HepG2 (cell line): ENCODE results near the gene CLASP1. TPM values are rescaled to one million over a fixed set of nuclear protein-coding genes. Genes with fewer than 3 reads are reported as not detected.
A peak's percentile ranks its signal among the peaks of the same experiment; 100 is the strongest.

ENCODE experiments used
- BCL6 ChIP-seq: IDR thresholded peaks from 2 replicates; pipeline ENCODE4 v1.6.1; 2016; ENCODE audit warnings: missing genetic modification reagents, missing compliant biosample characterization
- GLMP ChIP-seq: sonication (generic); formaldehyde crosslinking; IDR thresholded peaks from 2 replicates; pipeline ENCODE4 v1.9.0; 2021; ENCODE audit warnings: missing genetic modification reagents, mild to moderate bottlenecking, borderline replicate concordance
- MED8 ChIP-seq: sonication (generic); formaldehyde crosslinking; IDR thresholded peaks from 2 replicates; pipeline ENCODE4 v1.8.1; 2023; ENCODE audit warnings: mild to moderate bottlenecking, missing genetic modification reagents; ENCODE audit not compliant: insufficient replicate concordance
- REST ChIP-seq, 2 experiments: IDR thresholded peaks; 2 replicates each; pipeline ENCODE4 v1.6.1; 2011 to 2012; ENCODE audit warnings: low read length in 2 of 2, borderline replicate concordance in 1 of 2, low read depth in 1 of 2, mild to moderate bottlenecking in 1 of 2, moderate library complexity in 1 of 2
- ZNF205 ChIP-seq: IDR thresholded peaks from 2 replicates; pipeline ENCODE4 v1.6.1; 2018; ENCODE audit warnings: missing biosample characterization, missing genetic modification reagents
- ZNF383 ChIP-seq: sonication (generic); formaldehyde crosslinking; IDR thresholded peaks from 2 replicates; pipeline ENCODE4 v1.4.0; 2020; ENCODE audit warnings: missing genetic modification reagents, mild to moderate bottlenecking, borderline replicate concordance
- ZNF605 ChIP-seq: sonication (generic); formaldehyde crosslinking; IDR thresholded peaks from 2 replicates; pipeline ENCODE4 v1.8.0; 2022; ENCODE audit warnings: mild to moderate bottlenecking, missing genetic modification reagents
- polyA plus RNA-seq, 8 experiments: library from polyadenylated mRNA; depleted of rRNA in 3 of 8; stranded (reverse) in 7 of 8; unstranded in 1 of 8; fragments of >200 nt; fragmentation: Illumina TruSeq in 4 of 8; extraction: Trizol in 4 of 8; gene quantifications; 2 replicates each; pipeline versions ENCODE4 v1.2.1 to v1.2.3, GENCODE V29; 2011 to 2016; ENCODE audit warnings: low read depth in 4 of 8, missing spikeins in 1 of 8, mixed read lengths in 1 of 8; ENCODE audit not compliant: insufficient read depth in 1 of 8
- total RNA-seq, 5 experiments: library from RNA; depleted of rRNA; stranded (reverse); fragments of >200 nt; fragmentation: Illumina TruSeq; extraction: Trizol; gene quantifications; 2 replicates each; pipeline ENCODE4 v1.2.3, GENCODE V29; 2016; ENCODE audit warnings: low read depth in 1 of 5
- TF ChIP-seq, protein P1 (sequence below): sonication (generic); formaldehyde crosslinking; IDR thresholded peaks from 2 replicates; pipeline ENCODE4 v1.4.0; 2020; ENCODE audit warnings: missing genetic modification reagents
- TF ChIP-seq, protein P2 (sequence below): sonication (generic); formaldehyde crosslinking; IDR thresholded peaks from 2 replicates; pipeline ENCODE4 v1.5.1; 2020; ENCODE audit warnings: mild to moderate bottlenecking, missing genetic modification reagents
- TF ChIP-seq, protein P3 (sequence below): IDR thresholded peaks from 2 replicates; pipeline ENCODE4 v1.6.1; 2016

CLASP1 gene
- total and polyA plus RNA-seq, 2 of the 13 experiments (the other 11 are each of a cell fraction or from before 2014, with no cell fraction given), result 11.7 to 47.9 TPM

DNA sequence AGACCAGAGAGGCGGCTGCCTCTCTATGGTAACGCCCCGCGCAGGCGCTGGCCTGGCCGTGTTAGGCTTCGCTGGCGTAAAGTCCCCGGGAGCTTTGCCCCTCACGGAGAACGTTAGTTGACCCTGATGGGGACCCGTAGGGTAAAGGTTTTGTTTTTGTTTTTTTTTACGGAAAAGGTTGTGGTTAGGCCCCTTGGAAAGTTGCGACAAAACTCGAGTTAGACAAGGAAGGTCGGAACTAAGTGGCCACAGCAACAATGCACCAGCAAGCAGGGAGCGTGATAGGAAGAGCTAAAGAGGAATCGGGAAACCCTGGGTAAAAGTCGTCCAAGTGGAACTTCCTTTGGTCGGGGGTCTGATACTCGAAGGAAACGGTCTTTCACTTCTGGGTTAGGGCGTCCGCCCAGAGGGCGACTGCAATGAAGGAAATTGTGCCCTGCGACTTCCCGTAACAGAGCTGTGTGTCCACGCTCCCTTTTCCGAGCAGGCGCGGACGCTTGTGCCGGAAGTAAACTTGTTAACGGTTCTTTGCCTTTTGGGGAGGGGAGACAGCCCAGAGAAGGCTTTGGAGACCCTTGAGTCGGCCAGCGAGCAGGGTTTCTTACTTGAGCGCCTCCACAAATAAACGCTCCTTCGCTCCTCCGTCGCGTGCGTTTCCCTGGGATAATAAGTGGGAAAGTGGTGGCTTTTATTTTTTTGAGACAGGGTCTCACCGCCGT lies 493 bp upstream of the CLASP1 start (continued):
- TF ChIP-seq GLMP (CRISPR knock-in tag), result no peak
- TF ChIP-seq ZNF605 (CRISPR knock-in tag), result peak; percentile 77
- TF ChIP-seq, protein P1, sequence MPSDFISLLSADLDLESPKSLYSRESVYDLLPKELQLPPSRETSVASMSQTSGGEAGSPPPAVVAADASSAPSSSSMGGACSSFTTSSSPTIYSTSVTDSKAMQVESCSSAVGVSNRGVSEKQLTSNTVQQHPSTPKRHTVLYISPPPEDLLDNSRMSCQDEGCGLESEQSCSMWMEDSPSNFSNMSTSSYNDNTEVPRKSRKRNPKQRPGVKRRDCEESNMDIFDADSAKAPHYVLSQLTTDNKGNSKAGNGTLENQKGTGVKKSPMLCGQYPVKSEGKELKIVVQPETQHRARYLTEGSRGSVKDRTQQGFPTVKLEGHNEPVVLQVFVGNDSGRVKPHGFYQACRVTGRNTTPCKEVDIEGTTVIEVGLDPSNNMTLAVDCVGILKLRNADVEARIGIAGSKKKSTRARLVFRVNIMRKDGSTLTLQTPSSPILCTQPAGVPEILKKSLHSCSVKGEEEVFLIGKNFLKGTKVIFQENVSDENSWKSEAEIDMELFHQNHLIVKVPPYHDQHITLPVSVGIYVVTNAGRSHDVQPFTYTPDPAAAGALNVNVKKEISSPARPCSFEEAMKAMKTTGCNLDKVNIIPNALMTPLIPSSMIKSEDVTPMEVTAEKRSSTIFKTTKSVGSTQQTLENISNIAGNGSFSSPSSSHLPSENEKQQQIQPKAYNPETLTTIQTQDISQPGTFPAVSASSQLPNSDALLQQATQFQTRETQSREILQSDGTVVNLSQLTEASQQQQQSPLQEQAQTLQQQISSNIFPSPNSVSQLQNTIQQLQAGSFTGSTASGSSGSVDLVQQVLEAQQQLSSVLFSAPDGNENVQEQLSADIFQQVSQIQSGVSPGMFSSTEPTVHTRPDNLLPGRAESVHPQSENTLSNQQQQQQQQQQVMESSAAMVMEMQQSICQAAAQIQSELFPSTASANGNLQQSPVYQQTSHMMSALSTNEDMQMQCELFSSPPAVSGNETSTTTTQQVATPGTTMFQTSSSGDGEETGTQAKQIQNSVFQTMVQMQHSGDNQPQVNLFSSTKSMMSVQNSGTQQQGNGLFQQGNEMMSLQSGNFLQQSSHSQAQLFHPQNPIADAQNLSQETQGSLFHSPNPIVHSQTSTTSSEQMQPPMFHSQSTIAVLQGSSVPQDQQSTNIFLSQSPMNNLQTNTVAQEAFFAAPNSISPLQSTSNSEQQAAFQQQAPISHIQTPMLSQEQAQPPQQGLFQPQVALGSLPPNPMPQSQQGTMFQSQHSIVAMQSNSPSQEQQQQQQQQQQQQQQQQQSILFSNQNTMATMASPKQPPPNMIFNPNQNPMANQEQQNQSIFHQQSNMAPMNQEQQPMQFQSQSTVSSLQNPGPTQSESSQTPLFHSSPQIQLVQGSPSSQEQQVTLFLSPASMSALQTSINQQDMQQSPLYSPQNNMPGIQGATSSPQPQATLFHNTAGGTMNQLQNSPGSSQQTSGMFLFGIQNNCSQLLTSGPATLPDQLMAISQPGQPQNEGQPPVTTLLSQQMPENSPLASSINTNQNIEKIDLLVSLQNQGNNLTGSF (CRISPR knock-in tag), result no peak; the same call in 1 of the 2 replicates
- no peak for TF ChIP-seq MED8
- peak; percentile 62; the same call in 1 of the 2 replicates for TF ChIP-seq BCL6 (CRISPR knock-in tag)
- peak in 1 of 2 experiments; percentile 62; a peak in 1 of 4 replicates for TF ChIP-seq REST (IDR thresholded peaks at IDR 0.05; ENCODE audit: borderline replicate concordance in 1 of 2, low read depth in 1 of 2, low read length in 2 of 2)
- TF ChIP-seq ZNF205 (CRISPR knock-in tag), result peak; percentile 82
- TF ChIP-seq, protein P2, sequence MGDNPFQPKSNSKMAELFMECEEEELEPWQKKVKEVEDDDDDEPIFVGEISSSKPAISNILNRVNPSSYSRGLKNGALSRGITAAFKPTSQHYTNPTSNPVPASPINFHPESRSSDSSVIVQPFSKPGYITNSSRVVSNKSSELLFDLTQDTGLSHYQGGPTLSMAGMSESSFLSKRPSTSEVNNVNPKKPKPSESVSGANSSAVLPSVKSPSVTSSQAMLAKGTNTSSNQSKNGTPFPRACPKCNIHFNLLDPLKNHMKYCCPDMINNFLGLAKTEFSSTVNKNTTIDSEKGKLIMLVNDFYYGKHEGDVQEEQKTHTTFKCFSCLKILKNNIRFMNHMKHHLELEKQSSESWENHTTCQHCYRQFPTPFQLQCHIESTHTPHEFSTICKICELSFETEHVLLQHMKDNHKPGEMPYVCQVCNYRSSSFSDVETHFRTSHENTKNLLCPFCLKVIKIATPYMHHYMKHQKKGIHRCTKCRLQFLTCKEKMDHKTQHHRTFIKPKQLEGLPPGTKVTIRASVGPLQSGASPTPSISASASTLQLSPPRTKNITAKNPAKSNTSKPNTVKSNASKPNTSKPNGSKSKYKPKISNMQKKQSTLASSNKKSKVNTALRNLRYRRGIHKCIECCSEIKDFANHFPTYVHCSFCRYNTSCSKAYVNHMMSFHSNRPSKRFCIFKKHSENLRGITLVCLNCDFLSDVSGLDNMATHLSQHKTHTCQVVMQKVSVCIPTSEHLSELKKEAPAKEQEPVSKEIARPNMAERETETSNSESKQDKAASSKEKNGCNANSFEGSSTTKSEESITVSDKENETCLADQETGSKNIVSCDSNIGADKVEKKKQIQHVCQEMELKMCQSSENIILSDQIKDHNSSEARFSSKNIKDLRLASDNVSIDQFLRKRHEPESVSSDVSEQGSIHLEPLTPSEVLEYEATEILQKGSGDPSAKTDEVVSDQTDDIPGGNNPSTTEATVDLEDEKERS (CRISPR knock-in tag), result 0 out of 2 replicates have a peak, but pooled peaks have one; percentile 31
- TF ChIP-seq ZNF383 (CRISPR knock-in tag), result peak; percentile 82; the same call in 1 of the 2 replicates
- TF ChIP-seq, protein P3, sequence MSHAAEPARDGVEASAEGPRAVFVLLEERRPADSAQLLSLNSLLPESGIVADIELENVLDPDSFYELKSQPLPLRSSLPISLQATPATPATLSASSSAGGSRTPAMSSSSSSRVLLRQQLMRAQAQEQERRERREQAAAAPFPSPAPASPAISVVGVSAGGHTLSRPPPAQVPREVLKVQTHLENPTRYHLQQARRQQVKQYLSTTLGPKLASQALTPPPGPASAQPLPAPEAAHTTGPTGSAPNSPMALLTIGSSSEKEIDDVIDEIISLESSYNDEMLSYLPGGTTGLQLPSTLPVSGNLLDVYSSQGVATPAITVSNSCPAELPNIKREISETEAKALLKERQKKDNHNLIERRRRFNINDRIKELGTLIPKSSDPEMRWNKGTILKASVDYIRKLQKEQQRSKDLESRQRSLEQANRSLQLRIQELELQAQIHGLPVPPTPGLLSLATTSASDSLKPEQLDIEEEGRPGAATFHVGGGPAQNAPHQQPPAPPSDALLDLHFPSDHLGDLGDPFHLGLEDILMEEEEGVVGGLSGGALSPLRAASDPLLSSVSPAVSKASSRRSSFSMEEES (CRISPR knock-in tag), result peak; percentile 50
